DOHH2 (cell line): ENCODE measurements around the gene MS4A15.

Experiments
- EZH2phosphoT487 ChIP-seq: fragments of 200-600 bp; sonication (generic); IDR thresholded peaks from 2 replicates; pipeline ENCODE4 v1.6.1; 2017; ENCODE audit warnings: borderline replicate concordance, mild to moderate bottlenecking, antibody characterized with exemption, low read length, moderate library complexity, mixed read lengths
- TF ChIP-seq, protein P1 (sequence below): fragments of 200-600 bp; sonication (generic); IDR thresholded peaks from one replicate; pipeline ENCODE4 v1.5.1; 2014; ENCODE audit warnings: antibody characterized with exemption, mild to moderate bottlenecking, low read depth, low read length; ENCODE audit not compliant: poor library complexity, severe bottlenecking

DNA sequence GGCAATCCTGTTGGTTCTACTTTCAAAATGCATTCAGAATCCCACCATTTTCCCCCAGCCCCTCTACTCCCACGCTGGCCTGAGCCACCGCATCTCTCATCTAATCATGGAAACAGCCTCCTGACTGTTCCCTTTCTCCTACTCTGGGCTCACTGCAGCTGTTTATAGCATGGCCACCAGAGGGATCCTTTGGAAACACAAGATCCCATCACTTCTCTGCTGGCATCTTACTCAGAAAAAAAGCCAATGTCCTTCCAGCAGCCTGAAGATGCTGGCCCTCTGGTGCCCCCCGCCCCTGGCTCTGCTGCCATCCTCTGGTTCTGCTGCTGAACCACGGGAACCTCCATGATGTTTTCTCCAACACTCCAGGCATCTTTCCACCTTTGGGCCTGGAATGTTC lies 46.2 kb upstream of the MS4A15 start:
- TF ChIP-seq EZH2phosphoT487 = no peak
- TF ChIP-seq, protein P1, sequence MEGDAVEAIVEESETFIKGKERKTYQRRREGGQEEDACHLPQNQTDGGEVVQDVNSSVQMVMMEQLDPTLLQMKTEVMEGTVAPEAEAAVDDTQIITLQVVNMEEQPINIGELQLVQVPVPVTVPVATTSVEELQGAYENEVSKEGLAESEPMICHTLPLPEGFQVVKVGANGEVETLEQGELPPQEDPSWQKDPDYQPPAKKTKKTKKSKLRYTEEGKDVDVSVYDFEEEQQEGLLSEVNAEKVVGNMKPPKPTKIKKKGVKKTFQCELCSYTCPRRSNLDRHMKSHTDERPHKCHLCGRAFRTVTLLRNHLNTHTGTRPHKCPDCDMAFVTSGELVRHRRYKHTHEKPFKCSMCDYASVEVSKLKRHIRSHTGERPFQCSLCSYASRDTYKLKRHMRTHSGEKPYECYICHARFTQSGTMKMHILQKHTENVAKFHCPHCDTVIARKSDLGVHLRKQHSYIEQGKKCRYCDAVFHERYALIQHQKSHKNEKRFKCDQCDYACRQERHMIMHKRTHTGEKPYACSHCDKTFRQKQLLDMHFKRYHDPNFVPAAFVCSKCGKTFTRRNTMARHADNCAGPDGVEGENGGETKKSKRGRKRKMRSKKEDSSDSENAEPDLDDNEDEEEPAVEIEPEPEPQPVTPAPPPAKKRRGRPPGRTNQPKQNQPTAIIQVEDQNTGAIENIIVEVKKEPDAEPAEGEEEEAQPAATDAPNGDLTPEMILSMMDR = no peak
